ENCODE data around the gene CD3E.
A peak's percentile ranks its signal among the peaks of the same experiment; 100 is the strongest.

CD3E gene

GRCh38 chr11:118304568-118305248 lies at the start of gene CD3E:
Gene CD3E, plus strand, starts transcription at chr11:118304730. Its CDS starts 223 bp downstream, at chr11:118304953.
- DNase-seq = peak; percentile 77

- no peak for DNase-seq
These were observed 46.1 kb upstream of the CD3E start for GRCh38 chr11:118258410-118258809.

- DNase-seq = no peak
These were observed 45.4 kb upstream of the CD3E start for GRCh38 chr11:118259138-118259537.

- no peak for DNase-seq
These were observed 44.2 kb upstream of the CD3E start for GRCh38 chr11:118260353-118260752.

- no peak for DNase-seq
These were observed 41.4 kb upstream of the CD3E start for GRCh38 chr11:118263112-118263511.

- no peak for DNase-seq
These were observed 40.6 kb upstream of the CD3E start, which contains the start of gene MPZL2 for GRCh38 chr11:118263695-118264568. Gene MPZL2, minus strand, starts transcription at chr11:118264297. Its CDS starts 144 bp downstream, at chr11:118264153.

- DNase-seq = no peak
These were observed 39.7 kb upstream of the CD3E start for GRCh38 chr11:118264569-118265465.

- DNase-seq = no peak
These were observed 38.6 kb upstream of the CD3E start for GRCh38 chr11:118265954-118266353.

GRCh38 chr11:118267486-118267885 lies 37.0 kb upstream of the CD3E start:
- DNase-seq = no peak

GRCh38 chr11:118272001-118272400 lies 32.5 kb upstream of the CD3E start:
- DNase-seq = no peak

GRCh38 chr11:118274186-118274585 lies 30.3 kb upstream of the CD3E start:
- DNase-seq = no peak

- no peak for DNase-seq
These were observed 29.4 kb upstream of the CD3E start for GRCh38 chr11:118275176-118275575.

GRCh38 chr11:118276422-118276821 lies 28.1 kb upstream of the CD3E start:
- DNase-seq = no peak

- no peak for DNase-seq
These were observed 27.2 kb upstream of the CD3E start for GRCh38 chr11:118277312-118277711.

- DNase-seq = no peak
These were observed 23.2 kb upstream of the CD3E start for GRCh38 chr11:118281284-118281683.

- DNase-seq = no peak
These were observed 21.9 kb upstream of the CD3E start for GRCh38 chr11:118282606-118283005.

- no peak for DNase-seq
These were observed 21.4 kb upstream of the CD3E start for GRCh38 chr11:118283037-118283636.

- DNase-seq = peak; percentile 56
These were observed 20.7 kb upstream of the CD3E start for GRCh38 chr11:118283756-118284350.

- DNase-seq = no peak
These were observed 18.0 kb upstream of the CD3E start for GRCh38 chr11:118286545-118286944.

- no peak for DNase-seq
These were observed 17.5 kb upstream of the CD3E start for GRCh38 chr11:118287006-118287405.

GRCh38 chr11:118289401-118289800 lies 15.1 kb upstream of the CD3E start:
- no peak for DNase-seq

GRCh38 chr11:118290923-118291322 lies 13.6 kb upstream of the CD3E start:
- DNase-seq = peak; percentile 43

All from stimulated activated CD4-positive, alpha-beta T cell treated with anti-CD3 and anti-CD28 coated beads, Interleukin-1b, Interleukin-23, amount 100 ng/mL, for 48 hours (primary cell).